ENCODE results near the gene RASSF3.
A peak's percentile ranks its signal among the peaks of the same experiment; 100 is the strongest.
"Not testable (repeated sequence)": the region's sequence is repeated elsewhere in the genome, so short reads cannot be mapped to it uniquely, and the experiment has no call there.

RASSF3 gene

GRCh38 chr12:64610079-64610659 is at the start of gene RASSF3:
Gene RASSF3, plus strand, starts transcription at chr12:64610495. Its CDS starts 138 bp downstream, at chr12:64610633.
- DNase-seq (ENCODE audit: low read depth), result peak; percentile 75

GRCh38 chr12:64561302-64562136 is 48.8 kb upstream of the RASSF3 start:
- DNase-seq (ENCODE audit: low read depth), result no peak

GRCh38 chr12:64566122-64566521 is 44.2 kb upstream of the RASSF3 start:
- peak; percentile 73 for DNase-seq (ENCODE audit: low read depth)

GRCh38 chr12:64566831-64567517 is 43.3 kb upstream of the RASSF3 start:
- DNase-seq (ENCODE audit: low read depth), result no peak

GRCh38 chr12:64567570-64567969 is 42.7 kb upstream of the RASSF3 start:
- no peak for DNase-seq (ENCODE audit: low read depth)

- DNase-seq (ENCODE audit: low read depth), result no peak
Observed at GRCh38 chr12:64568298-64568697, 42.0 kb upstream of the RASSF3 start.

- no peak for DNase-seq (ENCODE audit: low read depth)
Observed at GRCh38 chr12:64569923-64570691, 40.2 kb upstream of the RASSF3 start.

- no peak for DNase-seq (ENCODE audit: low read depth)
Observed at GRCh38 chr12:64571411-64571810, 38.9 kb upstream of the RASSF3 start.

GRCh38 chr12:64572241-64572640 is 38.1 kb upstream of the RASSF3 start:
- DNase-seq (ENCODE audit: low read depth), result no peak

GRCh38 chr12:64574837-64575236 is 35.5 kb upstream of the RASSF3 start:
- no peak for DNase-seq (ENCODE audit: low read depth)

- DNase-seq (ENCODE audit: low read depth), result no peak
Observed at GRCh38 chr12:64577046-64577445, 33.2 kb upstream of the RASSF3 start.

GRCh38 chr12:64578566-64578965 is 31.7 kb upstream of the RASSF3 start:
- no peak for DNase-seq (ENCODE audit: low read depth)

GRCh38 chr12:64580681-64581080 is 29.6 kb upstream of the RASSF3 start:
- no peak for DNase-seq (ENCODE audit: low read depth)

GRCh38 chr12:64582114-64582513 is 28.2 kb upstream of the RASSF3 start:
- DNase-seq (ENCODE audit: low read depth), result no peak

GRCh38 chr12:64582862-64583261 is 27.4 kb upstream of the RASSF3 start:
- no peak for DNase-seq (ENCODE audit: low read depth)

GRCh38 chr12:64583395-64583770 is 26.9 kb upstream of the RASSF3 start:
- DNase-seq (ENCODE audit: low read depth), result not testable (repeated sequence)

GRCh38 chr12:64583771-64584421 is 26.4 kb upstream of the RASSF3 start:
- DNase-seq (ENCODE audit: low read depth), result peak; percentile 56

- no peak for DNase-seq (ENCODE audit: low read depth)
Observed at GRCh38 chr12:64585104-64585503, 25.2 kb upstream of the RASSF3 start.

- no peak for DNase-seq (ENCODE audit: low read depth)
Observed at GRCh38 chr12:64587447-64587846, 22.8 kb upstream of the RASSF3 start.

- no peak for DNase-seq (ENCODE audit: low read depth)
Observed at GRCh38 chr12:64590183-64590582, 20.1 kb upstream of the RASSF3 start.

- DNase-seq (ENCODE audit: low read depth), result no peak
Observed at GRCh38 chr12:64595863-64596793, 14.2 kb upstream of the RASSF3 start.
